22Rv1 (cell line): ENCODE data around the gene ANKS1B.

Experiments used
- H3K27ac ChIP-seq: fragments of 450-650 bp; 2 replicates; pipeline ENCODE4 v1.5.1; 2017
- CTCF ChIP-seq: fragments of 450-650 bp; IDR thresholded peaks from 2 replicates; pipeline ENCODE4 v1.5.1; 2017; ENCODE audit warnings: mild to moderate bottlenecking
- ZFX ChIP-seq: fragments of 450-650 bp; IDR thresholded peaks from 2 replicates; pipeline ENCODE4 v1.6.1; 2017; ENCODE audit warnings: antibody characterized with exemption, borderline replicate concordance

The ANKS1B gene

GRCh38 chr12:99700032-99700431 lies 284.7 kb downstream of the ANKS1B start:
- no peak overlapping the region for H3K27ac ChIP-seq
- TF ChIP-seq CTCF (no peak), ZFX (no peak)

- TF ChIP-seq ZFX: no peak
- no peak for TF ChIP-seq CTCF
- H3K27ac ChIP-seq: no peak overlapping the region
These were observed 289.7 kb downstream of the ANKS1B start for GRCh38 chr12:99695050-99695449.

- TF ChIP-seq CTCF (no peak), ZFX (no peak)
- no peak overlapping the region for H3K27ac ChIP-seq
These were observed 298.6 kb downstream of the ANKS1B start for GRCh38 chr12:99686142-99686541.

- H3K27ac ChIP-seq: no peak overlapping the region
- TF ChIP-seq ZFX (no peak), CTCF (no peak)
These were observed 304.5 kb downstream of the ANKS1B start for GRCh38 chr12:99680276-99680675.

GRCh38 chr12:99670635-99671034 lies 314.1 kb downstream of the ANKS1B start:
- TF ChIP-seq CTCF: no peak
- TF ChIP-seq ZFX: no peak
- H3K27ac ChIP-seq: no peak overlapping the region

- peak overlapping the region; percentile 68 for H3K27ac ChIP-seq
- TF ChIP-seq CTCF (peak; percentile 73), ZFX (no peak)
These were observed 325.9 kb downstream of the ANKS1B start for GRCh38 chr12:99658671-99659349.

- no peak overlapping the region for H3K27ac ChIP-seq
- TF ChIP-seq ZFX: no peak
- no peak for TF ChIP-seq CTCF
These were observed 335.2 kb downstream of the ANKS1B start for GRCh38 chr12:99649551-99649950.
